GM19463 (cell line): Measurements from ENCODE around the gene AMPD3.
A peak's percentile ranks its signal among the peaks of the same experiment; 100 is the strongest.

Source experiments
- ATAC-seq: cut with Tn5 transposase; IDR thresholded peaks from one replicate; pipeline ENCODE4 v1.9.1; 2021; ENCODE audit warnings: mild to moderate bottlenecking, moderate library complexity; ENCODE audit not compliant: unreplicated experiment

Gene AMPD3

GRCh38 chr11:10486161-10486840 lies 31.2 kb downstream of the AMPD3 start:
- no peak for ATAC-seq

GRCh38 chr11:10487002-10487647 lies 32.1 kb downstream of the AMPD3 start:
- no peak for ATAC-seq

DNA sequence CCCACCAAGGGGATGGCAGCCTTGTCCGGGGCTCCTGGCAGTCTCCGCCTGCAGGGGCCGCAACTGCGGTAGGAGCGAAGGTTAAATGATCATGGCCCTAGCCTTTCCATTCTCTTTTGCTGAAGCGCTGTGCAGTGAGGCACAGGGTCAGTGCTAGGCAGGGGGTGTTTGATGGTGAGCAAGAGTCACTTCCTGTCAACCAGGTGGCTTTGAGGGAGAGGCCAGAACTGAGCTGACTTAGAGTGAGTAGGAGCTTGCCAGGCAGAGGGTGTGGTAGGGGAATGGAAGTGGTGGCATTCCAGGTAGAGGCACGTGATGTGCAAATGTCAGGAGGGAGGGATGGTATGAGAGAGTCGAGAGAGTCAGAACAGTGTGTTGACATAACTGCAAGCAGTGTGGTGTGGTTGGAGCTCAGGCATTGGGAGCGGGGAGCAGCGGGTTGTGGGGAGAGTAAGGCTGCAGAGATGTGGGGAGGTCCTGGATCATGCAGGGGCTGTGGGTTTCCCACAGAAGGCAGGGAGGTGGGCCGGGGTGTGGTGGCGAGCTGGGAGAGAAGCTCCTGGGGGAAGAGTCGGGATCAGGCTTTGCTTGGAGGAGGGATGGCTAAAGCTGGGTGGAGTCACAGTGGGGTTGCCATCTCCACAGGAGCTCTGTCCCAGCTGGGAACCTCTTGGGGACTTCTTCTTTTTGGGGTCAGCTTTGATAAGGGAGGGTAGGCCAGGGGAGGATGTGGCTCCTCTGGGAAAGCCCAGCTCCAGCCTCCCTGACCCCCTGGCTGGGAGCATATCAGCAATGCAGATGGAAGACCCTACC lies 33.3 kb downstream of the AMPD3 start:
- ATAC-seq, result no peak

DNA sequence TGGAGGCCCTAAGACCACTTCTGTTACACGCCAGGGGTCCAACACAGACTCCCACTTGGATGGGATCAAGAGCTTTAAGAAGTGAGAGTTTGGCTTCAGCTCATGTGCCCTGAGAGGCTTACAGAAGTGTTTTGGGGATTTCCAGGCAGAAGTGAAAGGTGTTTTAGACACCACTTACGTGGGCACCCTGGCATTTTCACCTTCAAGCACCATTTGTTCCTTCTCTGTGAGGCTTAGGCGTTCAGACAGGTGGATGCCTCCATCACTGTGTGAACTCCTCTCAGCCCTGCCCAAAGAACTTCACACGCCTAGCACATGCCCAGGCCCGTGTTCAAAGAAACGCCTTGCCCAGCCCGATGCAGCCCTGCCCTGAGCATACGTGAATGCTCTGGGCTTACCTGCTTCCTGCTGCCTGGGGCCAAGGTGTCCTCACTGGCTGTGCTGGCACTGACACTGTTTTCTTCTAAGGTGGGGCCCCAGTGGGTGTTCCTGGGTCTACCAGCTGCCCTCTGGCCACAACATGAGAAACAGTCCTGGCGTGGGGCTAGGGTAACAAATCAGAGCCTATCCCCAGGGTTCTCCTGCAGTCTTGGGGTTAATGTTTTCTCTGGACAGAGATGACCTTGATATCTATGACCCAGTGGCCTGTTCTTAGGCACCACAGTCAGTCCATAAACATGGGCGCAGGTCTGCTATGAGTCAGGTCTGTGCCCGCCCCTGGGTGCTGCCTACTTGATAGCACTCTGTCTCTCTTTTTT lies 34.0 kb downstream of the AMPD3 start:
- ATAC-seq, result peak; percentile 74

GRCh38 chr11:10490032-10490397 lies 35.0 kb downstream of the AMPD3 start:
- ATAC-seq, result no peak

GRCh38 chr11:10490398-10491241 lies 35.6 kb downstream of the AMPD3 start:
- no peak for ATAC-seq

- no peak for ATAC-seq
Observed at GRCh38 chr11:10492084-10492483, 37.0 kb downstream of the AMPD3 start.

GRCh38 chr11:10493041-10493663 lies 38.1 kb downstream of the AMPD3 start:
- no peak for ATAC-seq

- ATAC-seq, result no peak
Observed at GRCh38 chr11:10494636-10495463, 39.8 kb downstream of the AMPD3 start.

GRCh38 chr11:10495464-10495786 lies 40.4 kb downstream of the AMPD3 start:
- ATAC-seq, result no peak

GRCh38 chr11:10496296-10496936 lies 41.4 kb downstream of the AMPD3 start:
- no peak for ATAC-seq

- no peak for ATAC-seq
Observed at GRCh38 chr11:10497371-10498021, 42.4 kb downstream of the AMPD3 start.

GRCh38 chr11:10498022-10498400 lies 42.9 kb downstream of the AMPD3 start:
- ATAC-seq, result no peak

DNA sequence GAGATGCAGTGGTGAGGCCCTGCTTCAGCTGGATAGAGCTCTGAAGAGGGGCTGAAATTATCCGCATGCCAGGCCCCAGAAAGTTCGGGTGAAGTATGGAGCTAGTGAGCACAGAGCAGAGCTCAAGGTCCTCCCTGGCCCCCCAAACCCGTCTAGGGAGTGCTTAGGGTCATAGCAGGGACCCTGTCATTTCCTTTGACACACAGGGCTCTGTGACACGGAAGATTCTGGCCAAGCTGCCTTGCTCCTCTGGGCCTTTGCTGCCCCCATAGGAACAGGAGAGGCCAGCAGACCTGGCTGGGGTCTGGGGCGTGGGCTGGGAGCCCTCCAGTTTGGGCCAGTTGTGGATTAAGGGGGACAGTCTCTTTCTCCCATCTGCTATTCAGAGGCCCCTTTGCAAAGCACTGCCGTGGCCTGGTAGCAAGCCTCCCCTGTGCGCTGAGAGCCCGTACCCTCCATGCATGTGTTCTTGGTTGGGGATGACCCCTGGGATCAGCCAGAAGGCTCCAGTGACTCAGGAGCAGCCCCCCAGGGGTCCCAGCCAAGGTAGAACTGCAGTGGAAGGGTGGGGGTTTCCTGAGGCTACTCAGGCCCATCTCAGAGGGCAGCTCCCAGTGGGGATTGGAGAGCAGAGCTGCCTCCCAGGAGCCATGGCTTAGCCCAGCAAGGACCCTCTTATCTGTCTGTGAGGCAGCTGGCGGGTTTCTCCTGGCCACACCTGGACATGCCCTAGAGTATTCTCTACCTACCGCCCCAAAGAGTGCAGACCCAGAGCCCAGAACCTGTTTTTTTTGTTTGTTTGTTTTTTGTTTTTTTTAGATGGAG lies 43.6 kb downstream of the AMPD3 start:
- no peak for ATAC-seq

DNA sequence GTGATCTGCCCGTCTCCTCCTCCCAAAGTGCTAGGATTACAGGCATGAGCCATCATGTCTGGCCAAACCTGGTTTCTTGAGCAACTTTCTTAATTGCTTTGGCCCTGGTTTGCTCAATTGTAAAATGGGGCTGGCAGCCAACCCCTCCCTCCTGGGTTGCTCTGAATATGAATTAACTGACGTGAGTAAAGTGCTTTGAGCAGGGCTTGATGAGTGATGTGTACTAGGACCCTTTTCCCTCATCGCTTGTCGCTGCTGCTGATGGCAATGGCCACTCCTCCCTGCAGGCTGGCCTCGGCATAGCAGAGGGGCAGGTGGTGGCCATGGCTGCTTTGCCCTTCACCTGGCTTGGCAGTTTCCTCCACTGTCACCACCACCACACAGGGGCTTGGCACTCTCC lies 44.4 kb downstream of the AMPD3 start:
- ATAC-seq, result no peak

DNA sequence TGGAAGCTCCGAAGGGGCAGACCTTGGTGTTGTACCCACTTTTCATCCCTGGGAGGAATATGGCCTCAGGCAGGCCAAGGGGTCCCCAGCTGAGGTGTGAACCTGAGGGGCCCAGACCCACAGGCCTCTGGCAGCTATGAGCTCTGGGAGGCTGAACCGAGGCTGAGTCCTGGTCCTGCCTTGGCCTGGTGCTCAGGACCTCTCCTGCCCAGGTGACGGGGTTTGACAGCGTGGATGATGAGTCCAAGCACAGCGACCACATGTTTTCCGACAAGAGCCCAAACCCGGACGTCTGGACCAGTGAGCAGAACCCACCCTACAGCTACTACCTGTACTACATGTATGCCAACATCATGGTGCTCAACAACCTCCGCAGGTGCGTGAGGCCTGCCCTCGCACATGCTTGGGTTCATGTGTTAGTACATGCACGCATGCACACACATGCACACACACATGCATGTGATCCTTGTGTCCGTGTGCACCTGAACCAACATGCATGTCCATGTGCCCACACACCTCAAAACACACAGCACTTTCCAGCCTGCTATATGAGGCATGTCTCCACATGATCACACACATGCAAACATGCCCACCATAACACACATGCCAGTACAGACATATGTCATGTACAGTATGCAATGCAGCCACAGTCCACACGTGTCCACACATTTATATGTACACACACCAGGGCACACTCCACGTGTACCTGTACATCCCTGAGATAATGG lies 45.0 kb downstream of the AMPD3 start:
- no peak for ATAC-seq
